Nucleus accumbens (tissue), 56 donors: ENCODE data around the gene NUP210L.

Experiments used
- DNase-seq, 56 donors: peaks; one replicate each; lab custom pipeline; 2025; lab: John Stamatoyannopoulos, UW

Gene NUP210L

DNA sequence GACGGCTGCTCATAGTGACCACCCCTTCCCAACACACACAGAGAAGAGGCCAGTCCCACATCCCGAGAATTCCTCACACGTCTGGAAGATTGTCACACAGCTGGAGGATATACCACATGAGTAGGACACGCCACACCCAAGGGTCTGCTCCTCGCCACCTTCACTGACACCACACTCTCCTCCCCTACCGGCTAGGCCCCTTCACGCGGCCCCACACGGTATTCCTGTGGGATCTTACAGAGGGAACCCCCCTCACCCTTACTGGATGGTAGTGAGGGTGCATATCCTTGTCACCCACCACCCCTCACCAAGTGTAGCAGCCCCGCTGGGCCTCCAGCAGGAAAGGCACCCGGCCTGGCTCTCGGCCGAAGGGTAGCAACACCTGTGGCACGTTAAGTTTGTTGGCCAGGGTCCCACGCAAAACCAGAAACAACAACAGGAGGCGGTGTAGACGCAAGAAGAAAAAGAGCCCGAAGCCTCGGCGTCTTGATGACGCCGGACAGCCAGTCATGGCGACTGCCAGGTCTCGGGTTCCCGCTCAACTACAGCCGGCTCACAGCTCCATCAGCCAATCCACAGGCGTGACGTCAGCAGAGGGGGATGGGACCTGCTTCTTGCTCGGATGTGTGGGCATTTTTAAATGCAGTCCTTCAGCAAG is at the start of gene NUP210L:
TSS of gene NUP210L (minus strand) at position 540 of the 658 bp plus-strand sequence.
- DNase-seq, result peak in 8 of 56 donors; percentile 27 to 84 (median 66)

DNA sequence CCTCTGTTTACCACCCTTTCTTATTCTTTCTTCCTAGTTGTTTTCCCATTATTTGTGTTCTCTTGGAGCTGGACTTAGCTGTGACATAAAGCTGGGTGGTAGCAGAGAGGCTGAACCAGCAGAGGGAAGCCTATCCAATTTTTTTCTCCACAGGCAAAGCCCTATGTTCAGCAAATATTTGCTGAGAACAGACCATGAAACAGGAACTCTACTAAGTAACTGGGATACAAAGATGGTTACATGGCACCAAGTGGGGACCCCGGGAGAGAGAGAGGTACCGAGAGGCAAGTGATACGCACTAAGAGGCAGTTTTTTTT is 44.6 kb upstream of the NUP210L start:
- DNase-seq, result no peak

DNA sequence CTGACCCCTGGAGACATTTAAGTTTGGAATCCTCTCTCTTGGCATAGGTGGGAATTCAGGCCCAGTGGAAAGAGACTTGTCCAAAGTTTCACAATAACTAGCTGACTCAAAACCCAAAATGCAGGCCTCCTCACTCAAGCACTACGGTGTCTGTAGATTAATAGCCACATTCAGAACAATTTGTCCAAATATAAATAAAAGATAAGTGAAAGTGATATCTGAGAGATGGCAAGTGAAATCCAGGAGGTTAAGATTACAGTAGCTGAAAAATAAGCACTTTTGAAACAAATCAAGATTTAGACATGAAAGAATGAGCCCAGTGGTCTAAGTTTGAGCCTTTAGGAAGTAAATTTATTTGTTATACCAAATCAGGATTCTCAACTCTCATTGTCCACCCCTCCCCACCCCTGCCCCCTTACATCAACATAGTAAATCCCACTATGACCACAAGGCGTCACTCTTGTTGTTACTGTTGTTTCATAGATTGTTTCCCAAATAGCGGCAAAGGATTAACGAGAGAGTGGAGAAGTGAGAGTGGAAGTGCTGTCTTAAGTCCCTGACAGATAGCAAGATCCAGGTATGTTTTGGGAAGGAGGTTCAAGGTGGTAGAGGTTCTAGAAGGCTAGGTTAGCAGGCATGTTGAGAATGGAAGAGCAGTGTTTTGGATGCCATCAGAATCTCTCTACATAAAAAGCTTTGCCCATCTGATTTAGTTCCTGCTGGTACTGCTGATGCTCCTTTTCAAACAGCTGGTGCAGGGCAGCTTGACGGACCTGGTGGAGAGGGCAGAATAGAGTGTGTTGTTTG is 44.1 kb upstream of the NUP210L start:
- DNase-seq, result peak in 7 of 56 donors; percentile 1 to 29 (median 6)

DNA sequence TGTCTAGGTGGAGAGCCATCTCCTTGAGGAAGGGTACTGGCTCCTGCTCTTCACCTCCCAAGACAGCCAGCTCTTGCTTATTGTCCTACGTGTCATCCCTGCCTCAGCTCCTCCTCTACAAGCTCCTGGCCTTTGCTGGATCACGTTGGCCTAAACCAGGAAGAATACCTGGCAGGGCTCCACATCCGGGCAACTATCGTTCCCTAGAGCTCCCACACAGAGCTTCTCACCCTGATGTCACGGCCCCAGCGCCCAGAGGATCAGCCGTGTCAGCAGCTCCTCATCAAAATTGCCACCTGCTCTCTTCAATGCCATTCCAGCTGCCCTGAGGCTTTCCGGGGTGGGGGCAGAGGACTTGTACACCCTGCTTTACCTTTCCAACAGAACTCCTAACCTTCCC is 38.9 kb upstream of the NUP210L start:
- DNase-seq, result no peak

DNA sequence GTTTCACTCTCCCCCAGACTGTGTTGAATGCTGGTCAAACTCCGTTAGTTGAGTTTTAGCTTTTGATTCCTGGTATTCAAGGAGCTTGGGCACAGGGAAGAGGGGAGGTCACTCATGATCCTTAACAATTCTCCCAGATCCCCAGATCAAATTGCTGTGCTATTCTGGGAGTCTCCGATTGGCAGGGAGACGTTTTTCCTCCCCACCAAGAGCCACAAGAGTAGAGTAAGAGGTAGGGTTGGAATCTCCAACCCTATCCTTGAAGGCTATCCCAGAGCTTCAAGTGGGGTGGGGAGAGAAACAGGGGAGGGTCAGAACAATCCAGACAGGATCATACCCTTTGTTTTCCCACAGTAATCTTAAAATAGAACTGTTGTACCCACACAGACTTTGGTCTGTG is 37.6 kb upstream of the NUP210L start:
- no peak for DNase-seq

DNA sequence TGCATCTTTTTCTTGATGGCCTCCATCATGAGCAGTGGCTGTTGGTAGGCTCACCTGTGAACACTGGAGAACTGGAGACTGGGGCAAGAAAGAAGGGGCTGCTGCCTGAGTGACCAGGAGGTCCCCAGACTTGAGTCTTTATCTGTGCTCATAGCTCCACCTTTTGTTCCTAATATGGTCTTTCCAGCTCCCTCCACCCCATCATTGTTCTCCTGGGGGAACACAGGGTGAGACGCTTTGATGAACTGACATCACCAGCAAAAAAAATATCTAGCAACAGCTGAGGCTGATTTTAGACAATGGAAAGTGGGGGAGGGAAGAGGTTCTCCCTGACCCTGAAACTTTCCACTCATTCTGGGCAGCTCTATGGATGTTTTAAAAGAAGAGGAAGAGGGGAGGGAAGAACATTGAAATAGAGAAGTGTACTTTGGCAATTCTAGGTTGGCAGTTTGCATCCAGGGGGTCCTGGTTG is 37.2 kb upstream of the NUP210L start, which contains the start of gene TPM3:
TSS of gene TPM3 (minus strand) at position 111 of the 472 bp plus-strand sequence. CDS start at position 29, 82 bp downstream.
- no peak for DNase-seq

DNA sequence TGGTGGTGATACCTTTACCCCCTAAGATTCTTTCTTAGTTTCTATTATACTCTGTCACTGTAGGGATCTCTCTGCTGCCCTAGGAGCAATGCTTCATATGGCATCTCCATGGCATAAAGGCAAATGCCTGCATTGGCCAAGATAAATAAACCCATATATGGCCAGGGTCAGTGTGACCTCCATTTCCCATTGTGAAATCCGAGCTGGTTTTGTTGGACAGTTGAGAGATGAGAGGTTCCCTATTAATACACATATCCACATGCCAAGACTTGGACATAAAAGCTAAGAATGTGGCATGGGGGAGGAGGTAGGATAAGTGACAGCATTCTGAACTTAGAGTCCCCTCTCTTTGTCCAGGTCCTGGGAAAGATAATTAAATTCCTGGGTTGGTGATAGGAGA is 35.7 kb upstream of the NUP210L start:
- DNase-seq, result no peak

DNA sequence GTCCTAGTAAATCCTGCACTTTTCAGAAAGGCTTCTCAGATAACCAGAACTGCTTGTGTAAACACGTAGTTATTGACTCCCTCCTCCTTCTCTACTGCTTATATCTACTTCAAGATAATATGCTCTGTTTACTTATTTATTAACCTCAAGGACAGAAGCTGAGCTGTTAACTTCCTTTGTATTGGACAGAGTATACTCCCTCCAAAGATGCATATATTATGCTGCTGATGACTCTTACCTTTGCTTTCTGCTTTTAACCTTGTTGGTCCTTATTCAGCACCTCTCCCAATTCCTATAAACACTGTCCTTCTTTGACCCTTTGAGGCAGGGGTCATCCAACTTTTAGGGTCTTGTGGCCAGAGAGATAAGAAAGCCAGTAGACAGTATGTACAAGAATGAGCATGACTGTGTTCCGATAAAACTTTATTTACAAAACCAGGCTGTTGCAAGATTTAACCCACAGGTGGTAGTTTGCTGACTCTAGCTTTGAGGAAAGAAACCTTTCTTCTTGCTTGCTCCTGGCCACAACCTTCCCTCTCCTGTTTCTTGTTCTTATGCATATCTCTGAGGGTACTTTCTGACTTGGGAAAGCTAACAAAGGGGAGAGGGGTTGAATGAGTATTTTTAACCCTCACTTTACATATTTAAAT is 32.1 kb upstream of the NUP210L start:
- no peak for DNase-seq

DNA sequence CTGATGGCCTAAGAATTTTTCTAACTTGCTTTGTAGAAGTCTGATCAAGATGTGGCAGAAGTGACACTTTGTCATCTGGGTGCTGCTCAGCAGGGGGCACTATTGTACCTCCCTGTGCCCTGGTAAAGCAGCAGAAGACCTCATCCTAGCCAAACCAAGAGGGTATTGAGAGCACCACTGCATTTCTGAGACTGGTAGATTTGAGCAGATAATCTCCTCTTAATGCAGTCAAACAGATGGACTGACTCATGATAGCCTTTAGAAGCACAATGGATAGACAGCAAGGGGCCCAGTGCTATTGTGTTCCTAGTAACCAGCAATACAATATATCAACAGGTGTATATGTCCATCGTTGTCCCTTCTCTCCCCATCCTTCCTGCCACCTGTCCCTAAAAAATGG is 31.3 kb upstream of the NUP210L start:
- peak in 9 of 56 donors; percentile 1 to 30 (median 14) for DNase-seq

DNA sequence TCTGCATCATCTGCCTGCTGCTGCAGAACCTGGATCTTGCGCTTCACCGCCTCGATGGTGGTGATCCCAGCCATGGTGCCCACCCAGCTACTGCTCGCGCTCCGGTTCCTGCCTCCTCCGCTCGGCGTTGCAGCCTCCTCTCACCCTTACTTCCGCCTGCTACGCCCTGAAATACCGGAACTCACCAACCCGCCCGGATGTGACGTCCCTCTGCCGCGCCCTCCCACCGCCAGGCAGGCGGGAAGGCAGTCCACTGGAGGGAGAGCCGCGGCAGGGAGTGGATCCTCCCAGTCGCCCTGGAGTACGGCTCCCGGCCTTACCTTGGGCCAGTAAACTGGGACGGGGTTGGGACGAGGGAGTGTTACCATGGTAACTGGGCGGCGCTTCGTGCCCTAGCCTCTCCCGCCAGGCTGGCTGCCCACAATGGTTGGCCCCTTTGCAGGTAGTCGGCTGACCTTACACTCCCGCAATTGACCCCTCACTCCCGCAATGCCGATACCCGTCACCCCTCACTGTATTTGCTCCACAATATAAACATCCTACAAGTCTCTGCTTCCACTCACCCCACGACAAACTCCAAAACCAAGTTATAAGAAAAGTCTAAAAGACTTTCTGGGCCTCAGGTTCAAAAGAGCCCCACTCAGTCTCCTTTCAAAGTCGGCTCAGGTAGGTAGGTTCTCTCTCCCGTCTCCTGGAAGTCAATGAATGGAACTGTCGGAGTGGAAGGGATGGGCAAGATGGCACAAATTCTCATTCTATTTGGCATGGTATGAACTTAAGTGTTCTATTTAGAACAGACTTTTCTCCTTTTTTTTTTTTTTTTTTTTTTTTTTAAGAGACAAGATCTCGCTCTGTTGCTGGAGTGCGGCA is 28.4 kb upstream of the NUP210L start:
- DNase-seq, result peak; percentile 35 to 97 (median 89)

DNA sequence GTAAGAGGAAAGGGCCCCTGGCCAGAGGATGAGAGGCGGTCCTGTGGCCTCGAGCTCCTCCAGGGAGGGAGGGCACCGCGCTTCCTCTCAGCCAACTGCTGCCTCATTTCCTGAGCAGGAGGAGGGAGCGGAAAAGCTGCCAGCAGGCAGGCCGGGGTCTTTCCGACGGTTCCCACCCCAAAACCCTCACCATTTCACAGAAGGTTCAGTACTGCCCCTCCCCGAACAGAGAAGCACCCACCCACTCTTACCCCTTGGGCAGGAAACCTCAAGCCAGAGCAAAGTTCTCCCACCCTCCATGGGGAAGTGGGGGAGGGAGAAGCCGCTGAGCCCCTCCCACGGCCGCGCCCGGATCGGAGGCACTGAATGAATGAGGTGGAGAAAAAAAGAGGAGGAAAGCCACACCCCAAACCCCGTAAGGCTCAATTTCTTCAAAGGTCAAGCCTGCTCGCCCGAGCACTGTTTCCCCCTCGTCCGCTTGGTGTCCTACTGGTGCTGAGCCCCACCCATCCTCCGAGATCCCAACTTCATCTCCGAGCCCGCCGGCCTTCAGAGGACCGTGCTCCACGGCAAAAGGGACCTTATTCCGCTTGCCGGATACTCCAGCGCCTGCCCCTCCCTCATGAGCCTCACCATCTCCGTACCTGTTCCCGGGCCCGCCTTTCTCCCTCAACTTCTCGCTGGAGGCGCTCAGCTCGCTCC is 27.6 kb upstream of the NUP210L start:
- peak in 45 of 56 donors; percentile 19 to 81 (median 52) for DNase-seq

DNA sequence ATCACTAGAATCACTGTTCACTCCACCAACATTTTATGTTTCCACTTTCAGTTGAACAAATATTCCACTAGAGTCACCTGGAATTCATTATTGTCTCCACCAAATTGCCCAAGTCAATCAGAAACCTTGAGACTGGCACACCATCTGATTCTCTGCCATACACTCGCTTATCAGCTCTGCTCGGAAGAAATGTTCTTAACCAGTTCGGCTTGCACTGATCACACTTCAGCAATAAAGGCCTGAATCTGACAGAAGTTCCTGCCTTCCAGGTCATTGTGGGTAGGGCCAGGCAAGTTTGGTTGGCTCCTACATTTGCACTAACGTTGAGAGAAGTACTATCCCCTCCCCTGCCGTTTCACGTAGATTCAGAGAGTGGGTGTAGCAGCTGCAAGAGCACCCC is 27.1 kb upstream of the NUP210L start:
- no peak for DNase-seq

DNA sequence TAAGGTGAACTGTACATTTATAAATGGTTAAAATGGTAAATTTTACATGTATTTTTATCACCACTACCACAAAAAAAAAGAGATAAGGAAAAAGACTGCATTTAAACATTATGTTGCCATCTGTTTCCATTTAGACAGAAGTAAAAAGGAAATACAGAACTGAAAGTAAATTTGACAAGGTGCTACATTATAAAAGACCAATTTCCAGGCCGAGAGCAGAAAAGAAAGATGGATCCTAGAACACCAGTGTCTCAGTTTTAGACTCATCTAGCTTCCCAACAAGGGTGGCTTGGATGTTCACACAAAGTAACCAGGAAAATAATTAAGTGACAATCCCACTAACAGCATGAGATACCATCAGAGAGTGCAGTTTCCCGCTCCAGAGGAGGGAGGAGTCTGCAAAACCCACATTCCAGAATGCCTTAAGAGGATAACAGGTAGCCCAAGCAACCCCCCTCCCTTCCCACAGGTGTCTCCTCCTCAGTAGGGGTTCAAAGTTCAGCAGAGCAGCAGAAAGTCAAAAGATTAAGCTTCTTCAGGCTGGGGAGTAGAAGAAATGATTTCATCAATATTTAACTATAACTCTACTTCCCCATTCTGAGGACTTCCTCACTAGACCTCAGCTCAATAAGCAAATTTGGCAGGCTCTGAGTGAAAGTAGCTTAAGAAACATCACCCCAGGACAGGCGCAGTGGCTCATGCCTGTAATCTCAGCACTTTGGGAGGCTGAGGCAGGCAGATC is 25.2 kb upstream of the NUP210L start:
- DNase-seq, result no peak

DNA sequence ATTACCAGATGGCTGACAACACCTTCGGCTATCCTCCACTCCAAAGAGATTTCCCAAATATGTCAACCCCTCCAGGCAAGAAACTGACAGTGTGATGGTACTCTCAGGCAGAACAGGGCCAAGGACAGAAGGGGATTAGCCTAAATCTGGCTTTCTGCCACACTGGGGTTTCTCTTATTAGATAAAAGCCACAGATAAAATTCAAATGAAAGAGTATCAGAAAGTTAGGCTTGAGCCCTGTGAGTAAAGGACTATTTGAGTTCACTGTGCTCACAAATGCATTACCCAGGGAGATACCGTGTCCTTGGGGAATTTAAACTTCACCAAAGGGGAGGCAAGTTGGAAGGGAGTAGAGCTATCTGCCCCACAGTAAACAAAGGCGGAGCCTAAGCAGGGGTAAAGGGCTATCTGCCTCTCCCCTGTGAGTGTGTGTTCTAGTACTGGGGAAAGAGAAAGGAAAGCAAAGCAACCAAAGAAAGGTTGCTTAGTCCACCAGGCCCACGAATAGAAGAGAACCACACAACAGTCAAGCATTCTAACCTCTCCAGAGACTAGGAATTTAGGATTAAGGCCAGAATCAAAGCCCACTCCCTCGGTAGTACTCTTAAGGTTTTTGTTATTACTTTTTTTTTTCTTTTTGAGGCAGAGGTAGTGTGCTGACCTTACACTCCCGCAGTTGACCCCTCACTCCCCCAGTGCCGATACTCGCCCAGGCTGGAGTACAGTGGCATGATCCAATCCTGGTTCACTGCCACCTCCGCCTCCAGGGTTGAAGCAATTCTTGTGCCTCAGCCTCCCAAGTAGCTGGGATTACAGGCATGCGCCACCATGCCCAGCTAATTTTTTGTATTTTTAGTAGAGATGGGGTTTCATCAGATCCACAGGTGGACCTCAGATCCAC is 24.3 kb upstream of the NUP210L start:
- DNase-seq, result no peak

DNA sequence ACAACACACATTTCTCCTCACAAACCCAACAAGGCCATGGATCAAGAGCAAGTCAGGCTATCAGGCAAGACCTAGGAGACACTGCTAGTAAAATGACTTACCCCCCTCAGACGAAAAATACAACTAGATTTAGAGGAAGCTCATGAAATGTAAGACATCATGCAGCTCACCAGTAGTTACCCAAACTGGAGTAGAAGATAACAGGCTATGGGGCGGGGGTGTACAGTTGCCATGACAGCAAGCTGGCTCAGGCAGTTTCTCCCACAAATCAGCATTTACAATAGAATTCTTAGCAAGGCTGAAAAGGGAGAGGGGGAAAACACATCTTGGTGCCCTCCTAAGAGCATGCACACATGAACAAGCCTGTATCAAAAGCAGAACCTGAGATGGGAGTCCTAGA is 23.1 kb upstream of the NUP210L start:
- DNase-seq, result peak in 32 of 56 donors; percentile 3 to 77 (median 40)

DNA sequence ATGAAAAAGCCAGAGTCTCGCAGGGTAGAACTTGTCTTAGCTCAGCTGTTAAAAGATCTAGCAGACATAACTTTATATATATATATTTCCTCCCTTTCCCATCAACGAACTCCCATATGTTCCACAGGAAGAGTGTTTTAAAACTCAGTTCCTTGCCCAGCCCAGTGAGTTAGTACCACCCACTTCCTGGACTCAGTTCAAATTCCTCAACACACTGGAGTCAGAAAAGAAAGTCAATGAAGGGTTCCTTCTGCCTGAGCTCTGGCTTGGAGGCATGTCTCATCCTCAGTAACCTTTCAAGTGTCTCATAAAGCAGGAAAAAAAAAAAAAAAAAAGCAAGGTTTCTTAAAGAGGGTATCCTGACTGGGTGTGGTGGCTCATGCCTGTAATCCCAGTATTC is 21.5 kb upstream of the NUP210L start:
- DNase-seq, result no peak

DNA sequence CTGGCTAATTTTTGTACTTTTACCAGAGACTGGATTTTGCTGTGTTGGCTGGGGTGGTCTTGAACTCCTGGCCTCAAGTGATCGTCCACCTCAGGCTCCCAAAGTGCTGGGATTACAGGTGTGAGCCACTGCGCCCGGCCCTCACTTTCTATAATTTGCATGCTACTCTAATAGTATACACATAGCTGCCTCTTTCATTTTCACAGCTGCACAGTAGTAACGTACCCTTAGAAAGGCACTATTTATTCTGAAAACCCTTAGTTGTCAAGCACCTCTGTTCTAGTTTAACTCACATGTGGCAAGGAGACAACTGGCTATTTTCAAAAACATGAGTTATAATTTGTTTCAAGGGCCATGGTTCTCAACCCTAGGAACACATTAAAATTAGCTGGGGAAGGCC is 19.8 kb upstream of the NUP210L start:
- no peak for DNase-seq

DNA sequence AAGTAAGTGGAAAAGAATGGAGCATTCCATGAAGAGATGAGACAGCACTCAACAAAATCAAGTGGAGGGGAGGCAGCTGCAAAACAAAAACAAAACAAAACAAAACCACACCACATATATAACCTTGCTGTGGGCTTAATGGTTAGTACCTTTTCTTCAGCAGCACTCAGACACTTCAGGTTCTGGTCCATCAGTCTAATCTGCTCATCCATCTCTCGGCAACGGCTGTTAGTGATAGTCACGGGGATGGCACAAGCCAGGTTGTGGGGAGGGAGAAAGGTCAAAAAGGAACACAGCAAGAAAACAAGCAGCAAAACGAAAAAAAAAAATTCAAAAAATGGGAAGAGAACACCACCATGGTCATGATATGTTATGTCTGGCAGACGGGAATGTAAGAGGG is 17.0 kb upstream of the NUP210L start:
- no peak for DNase-seq
